Suprapubic skin (tissue), 4 donors: ENCODE measurements around the gene NEK6. TPM values are rescaled to one million over a fixed set of nuclear protein-coding genes. Genes with fewer than 3 reads are reported as not detected.

Experiments
- DNase-seq, 2 donors: peaks; one replicate each; pipeline ENCODE4 v3.0.0-alpha.2; 2019; ENCODE audit warnings: low spot score in 2 of 2
- H3K27ac ChIP-seq: fragments of 200-600 bp; sonication (generic); one replicate; pipeline ENCODE4 v1.5.1; 2019
- H3K27me3 ChIP-seq: fragments of 200-600 bp; sonication (generic); one replicate; pipeline ENCODE4 v1.5.1; 2019
- H3K36me3 ChIP-seq: fragments of 200-600 bp; sonication (generic); one replicate; pipeline ENCODE4 v1.5.1; 2019
- H3K4me1 ChIP-seq: fragments of 200-600 bp; sonication (generic); one replicate; pipeline ENCODE4 v1.5.1; 2019
- H3K4me3 ChIP-seq: fragments of 200-600 bp; sonication (generic); one replicate; pipeline ENCODE4 v1.5.1; 2019; ENCODE audit warnings: mild to moderate bottlenecking
- H3K9me3 ChIP-seq: fragments of 200-600 bp; sonication (generic); one replicate; pipeline ENCODE4 v1.5.1; 2019
- EP300 ChIP-seq: sonication (generic); formaldehyde crosslinking; IDR thresholded peaks from one replicate; pipeline ENCODE4 v1.6.1; 2017; ENCODE audit warnings: antibody characterized with exemption
- POLR2A ChIP-seq, 2 donors: fragments of 450-650 bp; IDR thresholded peaks; one replicate each; pipeline ENCODE4 v1.6.1; 2017; ENCODE audit warnings: antibody characterized with exemption in 2 of 2, mild to moderate bottlenecking in 2 of 2, moderate library complexity in 2 of 2
- POLR2AphosphoS5 ChIP-seq, 3 donors: sonication (generic); formaldehyde crosslinking; IDR thresholded peaks; one replicate each; pipeline ENCODE4 v1.6.1; 2017; ENCODE audit warnings: antibody characterized with exemption in 3 of 3
- WGBS: methylation state at CpG from one replicate; pipeline ENCODE4 v1.1.5; 2018; 5-methylcytosine and 5-hydroxymethylcytosine counted together
- total RNA-seq, 4 donors: library from RNA; depleted of rRNA; stranded (reverse); fragments of >200 nt; gene quantifications; one replicate each; pipeline ENCODE4 v1.1.0, GENCODE V29; 2016
- TF ChIP-seq, protein P1 (sequence below), 2 donors: fragments of 200-600 bp in 1 of 2; fragments of 450-650 bp in 1 of 2; sonication (generic) in 1 of 2; IDR thresholded peaks; one replicate each; pipeline ENCODE4 v1.5.1; 2016 to 2019; ENCODE audit warnings: antibody characterized with exemption in 2 of 2, mild to moderate bottlenecking in 1 of 2, moderate library complexity in 1 of 2

The NEK6 gene
- total RNA-seq, 4 donors from 2014 or later = 5.4 to 17.5 (median 10.6) TPM

DNA sequence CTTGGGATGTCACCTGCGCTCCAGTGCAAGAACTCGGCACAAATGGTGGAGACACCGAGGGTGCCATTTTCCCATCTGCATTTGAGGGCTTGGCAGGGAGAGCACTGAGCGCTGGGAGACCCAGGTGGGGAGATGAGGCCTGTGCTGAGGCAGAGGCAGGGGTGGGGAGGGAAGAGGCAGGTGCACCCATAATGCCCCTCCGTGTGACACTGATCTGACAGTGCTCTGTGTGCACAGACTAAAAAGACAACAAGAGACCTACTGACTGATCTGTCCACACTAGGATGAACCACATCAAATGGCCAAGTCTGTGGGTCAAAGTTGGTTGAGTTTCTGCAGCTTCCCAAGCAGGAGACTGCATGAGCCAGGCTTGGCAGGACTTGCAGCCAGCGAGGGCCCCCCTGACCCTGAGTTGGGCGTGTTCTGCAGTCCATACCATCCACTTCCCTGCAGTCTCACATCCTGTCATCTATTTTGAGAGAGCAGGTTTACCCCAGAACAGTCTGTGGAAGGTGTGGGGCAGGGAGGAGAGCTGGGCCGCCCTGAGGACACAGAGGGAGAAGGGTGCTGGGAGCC is 41.9 kb downstream of the NEK6 start:
- Histone ChIP-seq H3K9me3 (no peaks in the 10 kb centered on the region), H3K27me3 (no peaks in the 10 kb centered on the region), H3K4me1 (peaks cover 30% of the 10 kb centered on the region), H3K4me3 (no peak overlapping the region), H3K36me3 (peaks cover 21% of the 10 kb centered on the region), H3K27ac (no peak overlapping the region)
- no peak for DNase-seq
- 81% methylated on average over 7 of the region's 8 CpGs for WGBS
- TF ChIP-seq POLR2A (IDR thresholded peaks at IDR 0.05) = no peak
- TF ChIP-seq EP300 = no peak
- no peak for TF ChIP-seq POLR2AphosphoS5 (IDR thresholded peaks at IDR 0.05)
- TF ChIP-seq, protein P1, sequence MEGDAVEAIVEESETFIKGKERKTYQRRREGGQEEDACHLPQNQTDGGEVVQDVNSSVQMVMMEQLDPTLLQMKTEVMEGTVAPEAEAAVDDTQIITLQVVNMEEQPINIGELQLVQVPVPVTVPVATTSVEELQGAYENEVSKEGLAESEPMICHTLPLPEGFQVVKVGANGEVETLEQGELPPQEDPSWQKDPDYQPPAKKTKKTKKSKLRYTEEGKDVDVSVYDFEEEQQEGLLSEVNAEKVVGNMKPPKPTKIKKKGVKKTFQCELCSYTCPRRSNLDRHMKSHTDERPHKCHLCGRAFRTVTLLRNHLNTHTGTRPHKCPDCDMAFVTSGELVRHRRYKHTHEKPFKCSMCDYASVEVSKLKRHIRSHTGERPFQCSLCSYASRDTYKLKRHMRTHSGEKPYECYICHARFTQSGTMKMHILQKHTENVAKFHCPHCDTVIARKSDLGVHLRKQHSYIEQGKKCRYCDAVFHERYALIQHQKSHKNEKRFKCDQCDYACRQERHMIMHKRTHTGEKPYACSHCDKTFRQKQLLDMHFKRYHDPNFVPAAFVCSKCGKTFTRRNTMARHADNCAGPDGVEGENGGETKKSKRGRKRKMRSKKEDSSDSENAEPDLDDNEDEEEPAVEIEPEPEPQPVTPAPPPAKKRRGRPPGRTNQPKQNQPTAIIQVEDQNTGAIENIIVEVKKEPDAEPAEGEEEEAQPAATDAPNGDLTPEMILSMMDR (IDR thresholded peaks at IDR 0.05) = no peak

DNA sequence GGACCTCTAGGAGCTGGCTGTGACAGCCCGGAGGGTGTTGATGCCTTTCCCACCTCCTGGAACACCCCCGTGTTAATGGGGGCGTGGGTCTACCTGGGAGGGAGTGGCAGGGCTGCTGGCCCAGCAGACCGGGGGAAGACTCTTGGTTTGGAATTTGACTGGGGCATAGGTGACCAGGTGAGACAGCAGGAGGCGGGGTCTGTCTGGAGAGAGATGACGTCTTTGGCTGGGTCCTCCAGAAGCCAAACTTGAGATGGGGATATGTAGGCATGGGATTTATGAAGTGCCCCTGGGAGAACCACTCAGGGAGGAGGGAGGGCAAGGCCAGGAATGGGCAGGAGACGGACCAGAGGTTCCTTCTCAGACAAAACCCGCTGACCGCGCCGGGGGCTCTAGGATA is 42.6 kb downstream of the NEK6 start:
- peaks cover 24% of the 10 kb centered on the region for H3K36me3 ChIP-seq
- no peak overlapping the region for H3K27ac ChIP-seq
- no peak overlapping the region for H3K4me3 ChIP-seq
- WGBS = 81% methylated on average over 10 of the region's 11 CpGs
- no peak for DNase-seq
- TF ChIP-seq EP300 = no peak
- TF ChIP-seq POLR2AphosphoS5 (IDR thresholded peaks at IDR 0.05) = no peak
- no peak for TF ChIP-seq POLR2A (IDR thresholded peaks at IDR 0.05)
- H3K9me3 ChIP-seq = no peaks in the 10 kb centered on the region
- H3K27me3 ChIP-seq = no peaks in the 10 kb centered on the region
- H3K4me1 ChIP-seq = peaks cover 25% of the 10 kb centered on the region

DNA sequence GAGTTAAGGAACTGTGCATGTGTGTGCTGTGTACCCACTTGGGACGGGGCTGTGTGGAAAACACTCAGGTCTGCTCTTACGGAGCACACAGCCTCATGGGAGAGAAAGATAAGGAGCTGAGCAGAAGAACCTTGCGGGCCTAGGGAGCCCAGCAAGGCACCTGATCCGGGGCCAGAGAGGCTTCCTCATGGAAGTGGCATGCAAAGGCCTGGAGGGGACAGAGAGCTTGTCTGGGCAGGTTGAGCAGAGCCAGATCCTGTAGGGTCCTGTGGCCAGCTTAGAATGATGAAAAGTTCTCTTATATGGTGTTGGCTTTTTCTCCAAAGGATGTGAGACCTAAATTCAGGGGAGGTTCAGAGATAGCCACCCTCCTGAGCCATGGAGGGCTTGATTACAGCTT is 45.2 kb downstream of the NEK6 start:
- H3K4me3 ChIP-seq = no peak overlapping the region
- WGBS = 86% methylated on average over 4 of the region's 4 CpGs
- H3K9me3 ChIP-seq = no peaks in the 10 kb centered on the region
- no peak overlapping the region for H3K27ac ChIP-seq
- DNase-seq = no peak
- peaks cover 5% of the 10 kb centered on the region for H3K4me1 ChIP-seq
- peaks cover 24% of the 10 kb centered on the region for H3K36me3 ChIP-seq
- H3K27me3 ChIP-seq = no peaks in the 10 kb centered on the region
- no peak for TF ChIP-seq POLR2AphosphoS5 (IDR thresholded peaks at IDR 0.05)
- no peak for TF ChIP-seq EP300
- no peak for TF ChIP-seq POLR2A (IDR thresholded peaks at IDR 0.05)
- TF ChIP-seq, protein P1 (IDR thresholded peaks at IDR 0.05) = no peak

DNA sequence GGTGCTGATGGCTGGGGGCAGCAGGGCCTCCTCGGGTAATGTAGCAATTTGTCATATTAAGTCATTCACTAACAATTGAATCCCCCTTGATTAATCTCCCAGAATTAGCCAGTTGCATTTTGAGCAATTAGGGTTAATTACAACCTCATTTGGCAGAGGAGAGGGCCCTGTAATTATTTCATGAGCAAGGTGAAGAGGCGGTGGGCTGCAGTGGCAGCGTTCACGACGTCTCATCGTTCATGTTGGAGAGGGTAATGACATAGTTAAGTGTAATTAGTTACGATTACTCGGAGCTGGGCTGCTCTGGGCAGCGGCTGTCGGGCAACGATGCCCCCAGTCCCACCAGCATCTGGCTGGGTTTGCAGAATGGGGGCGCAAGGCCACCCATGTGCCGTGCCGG is 46.0 kb downstream of the NEK6 start:
- no peak overlapping the region for H3K27ac ChIP-seq
- H3K27me3 ChIP-seq = no peaks in the 10 kb centered on the region
- peaks cover 25% of the 10 kb centered on the region for H3K36me3 ChIP-seq
- TF ChIP-seq, protein P1 (IDR thresholded peaks at IDR 0.05) = no peak
- no peak for TF ChIP-seq EP300
- TF ChIP-seq POLR2A (IDR thresholded peaks at IDR 0.05) = no peak
- no peak for TF ChIP-seq POLR2AphosphoS5 (IDR thresholded peaks at IDR 0.05)
- DNase-seq = no peak
- WGBS = 89% methylated on average over 14 of the region's 14 CpGs
- H3K9me3 ChIP-seq = no peaks in the 10 kb centered on the region
- H3K4me3 ChIP-seq = no peak overlapping the region
- no peaks in the 10 kb centered on the region for H3K4me1 ChIP-seq

DNA sequence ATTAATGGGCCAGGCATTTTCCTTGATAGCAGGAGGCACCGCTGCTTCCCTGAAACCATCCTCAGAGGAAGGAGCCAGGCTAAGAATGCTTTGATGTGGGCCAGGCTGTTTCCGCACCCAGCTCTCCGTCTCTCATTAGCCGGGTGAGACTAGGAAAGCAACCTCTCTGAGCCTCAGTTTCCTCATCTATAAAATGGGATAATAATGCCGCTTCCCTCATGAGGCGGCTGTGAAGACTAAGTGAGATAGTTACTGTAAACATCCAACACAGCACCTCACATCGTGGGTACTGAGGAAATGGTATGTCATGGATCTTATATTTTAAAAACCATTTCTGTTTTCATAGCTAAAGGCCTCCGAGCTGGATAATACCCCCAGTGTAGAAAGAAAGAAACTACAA is 46.5 kb downstream of the NEK6 start:
- TF ChIP-seq POLR2AphosphoS5 (IDR thresholded peaks at IDR 0.05) (no peak), POLR2A (IDR thresholded peaks at IDR 0.05) (no peak), EP300 (no peak)
- TF ChIP-seq, protein P1 (IDR thresholded peaks at IDR 0.05) = no peak
- WGBS = 93% methylated on average over 8 of the region's 8 CpGs
- Histone ChIP-seq H3K36me3 (peaks cover 31% of the 10 kb centered on the region), H3K4me1 (no peaks in the 10 kb centered on the region), H3K27me3 (no peaks in the 10 kb centered on the region), H3K27ac (no peak overlapping the region), H3K9me3 (no peaks in the 10 kb centered on the region), H3K4me3 (no peak overlapping the region)
- DNase-seq = no peak
